NCI-H1694 treated with DMSO at 0.1 percent for 48 hours (cell line): ENCODE data around the gene GRIA2.

Experiments
- DNase-seq: peaks from one replicate; lab custom pipeline; 2025; lab: John Stamatoyannopoulos, UW

GRIA2 gene

GRCh38 chr4:157372567-157372966, 152.0 kb downstream of the GRIA2 start:
- DNase-seq: no peak

- DNase-seq: peak; percentile 36
Measured at GRCh38 chr4:157389741-157390140, 169.2 kb downstream of the GRIA2 start.

- no peak for DNase-seq
Measured at GRCh38 chr4:157405070-157405469, 184.5 kb downstream of the GRIA2 start.
